HepG2 (cell line): ENCODE data around the gene ZNF524. TPM values are rescaled to one million over a fixed set of nuclear protein-coding genes. Genes with fewer than 3 reads are reported as not detected.

Source experiments
- BRD4 ChIP-seq: sonication (generic); formaldehyde crosslinking; IDR thresholded peaks from 2 replicates; pipeline ENCODE4 v1.4.0; 2020; ENCODE audit warnings: missing genetic modification reagents
- FOXO4 ChIP-seq: sonication (generic); formaldehyde crosslinking; conservative IDR thresholded peaks from 2 replicates; pipeline ENCODE4 v1.8.1; 2023; ENCODE audit warnings: missing genetic modification reagents
- GABPA ChIP-seq, 2 experiments: IDR thresholded peaks; 2 replicates each; pipeline ENCODE4 v1.6.1; 2011 to 2016; ENCODE audit warnings: low read depth in 2 of 2, low read length in 1 of 2, missing biosample characterization in 1 of 2, missing genetic modification characterization in 1 of 2
- HIC2 ChIP-seq: sonication (generic); formaldehyde crosslinking; IDR thresholded peaks from 2 replicates; pipeline ENCODE4 v1.9.0; 2022; ENCODE audit warnings: low read depth, missing genetic modification reagents
- HMG20A ChIP-seq: IDR thresholded peaks from 2 replicates; pipeline ENCODE4 v1.6.1; 2016; ENCODE audit warnings: borderline replicate concordance
- IKZF1 ChIP-seq: fragments of 450-650 bp; IDR thresholded peaks from 2 replicates; pipeline ENCODE4 v1.7.1; 2016
- MEIS2 ChIP-seq: sonication (generic); formaldehyde crosslinking; IDR thresholded peaks from 2 replicates; pipeline ENCODE4 v1.9.0; 2021; ENCODE audit warnings: mild to moderate bottlenecking, missing genetic modification reagents
- PCBP2 ChIP-seq: fragments of 200-400 bp; formaldehyde crosslinking; optimal IDR thresholded peaks from 2 replicates; pipeline ENCODE3; 2018; ENCODE audit warnings: low read length, low read depth; ENCODE audit not compliant: poor library complexity, severe bottlenecking
- REXO4 ChIP-seq: sonication (generic); formaldehyde crosslinking; IDR thresholded peaks from 2 replicates; pipeline ENCODE4 v1.8.0; 2022; ENCODE audit warnings: missing genetic modification reagents, mild to moderate bottlenecking, borderline replicate concordance
- TOPORS ChIP-seq: sonication (generic); formaldehyde crosslinking; IDR thresholded peaks from 2 replicates; pipeline ENCODE4 v1.8.0; 2023; ENCODE audit warnings: mild to moderate bottlenecking, missing genetic modification reagents
- ZBTB10 ChIP-seq: sonication (generic); formaldehyde crosslinking; IDR thresholded peaks from 2 replicates; pipeline ENCODE4 v1.4.0; 2020; ENCODE audit warnings: missing genetic modification reagents, borderline replicate concordance
- ZC3H4 ChIP-seq: sonication (generic); formaldehyde crosslinking; IDR thresholded peaks from 2 replicates; pipeline ENCODE4 v1.4.0; 2020; ENCODE audit warnings: missing genetic modification reagents, borderline replicate concordance
- ZMYM2 ChIP-seq: sonication (generic); formaldehyde crosslinking; IDR thresholded peaks from 2 replicates; pipeline ENCODE4 v1.8.0; 2022; ENCODE audit warnings: mild to moderate bottlenecking, missing genetic modification reagents
- ZNF18 ChIP-seq: sonication (generic); formaldehyde crosslinking; IDR thresholded peaks from 2 replicates; pipeline ENCODE4 v1.8.0; 2022; ENCODE audit warnings: mild to moderate bottlenecking, missing genetic modification reagents; ENCODE audit not compliant: insufficient replicate concordance
- ZNF264 ChIP-seq: sonication (generic); formaldehyde crosslinking; IDR thresholded peaks from 2 replicates; pipeline ENCODE4 v1.4.0; 2020; ENCODE audit warnings: missing genetic modification reagents
- polyA plus RNA-seq, 8 experiments: library from polyadenylated mRNA; depleted of rRNA in 3 of 8; stranded (reverse) in 7 of 8; unstranded in 1 of 8; fragments of >200 nt; fragmentation: Illumina TruSeq in 4 of 8; extraction: Trizol in 4 of 8; gene quantifications; 2 replicates each; pipeline versions ENCODE4 v1.2.1 to v1.2.3, GENCODE V29; 2011 to 2016; ENCODE audit warnings: low read depth in 4 of 8, missing spikeins in 1 of 8, mixed read lengths in 1 of 8; ENCODE audit not compliant: insufficient read depth in 1 of 8
- total RNA-seq, 5 experiments: library from RNA; depleted of rRNA; stranded (reverse); fragments of >200 nt; fragmentation: Illumina TruSeq; extraction: Trizol; gene quantifications; 2 replicates each; pipeline ENCODE4 v1.2.3, GENCODE V29; 2016; ENCODE audit warnings: low read depth in 1 of 5
- TF ChIP-seq, protein P1 (sequence below): sonication (generic); formaldehyde crosslinking; IDR thresholded peaks from 2 replicates; pipeline ENCODE4 v1.4.0; 2020; ENCODE audit warnings: mild to moderate bottlenecking, missing genetic modification reagents
- TF ChIP-seq, protein P2 (sequence below): sonication (generic); formaldehyde crosslinking; IDR thresholded peaks from 2 replicates; pipeline ENCODE4 v1.5.0; 2020; ENCODE audit warnings: missing genetic modification reagents

ZNF524 gene
- total and polyA plus RNA-seq, 2 of the 13 experiments (the other 11 are each of a cell fraction or from before 2014, with no cell fraction given) = 3.2 to 4.6 TPM

- TF ChIP-seq, protein P1, sequence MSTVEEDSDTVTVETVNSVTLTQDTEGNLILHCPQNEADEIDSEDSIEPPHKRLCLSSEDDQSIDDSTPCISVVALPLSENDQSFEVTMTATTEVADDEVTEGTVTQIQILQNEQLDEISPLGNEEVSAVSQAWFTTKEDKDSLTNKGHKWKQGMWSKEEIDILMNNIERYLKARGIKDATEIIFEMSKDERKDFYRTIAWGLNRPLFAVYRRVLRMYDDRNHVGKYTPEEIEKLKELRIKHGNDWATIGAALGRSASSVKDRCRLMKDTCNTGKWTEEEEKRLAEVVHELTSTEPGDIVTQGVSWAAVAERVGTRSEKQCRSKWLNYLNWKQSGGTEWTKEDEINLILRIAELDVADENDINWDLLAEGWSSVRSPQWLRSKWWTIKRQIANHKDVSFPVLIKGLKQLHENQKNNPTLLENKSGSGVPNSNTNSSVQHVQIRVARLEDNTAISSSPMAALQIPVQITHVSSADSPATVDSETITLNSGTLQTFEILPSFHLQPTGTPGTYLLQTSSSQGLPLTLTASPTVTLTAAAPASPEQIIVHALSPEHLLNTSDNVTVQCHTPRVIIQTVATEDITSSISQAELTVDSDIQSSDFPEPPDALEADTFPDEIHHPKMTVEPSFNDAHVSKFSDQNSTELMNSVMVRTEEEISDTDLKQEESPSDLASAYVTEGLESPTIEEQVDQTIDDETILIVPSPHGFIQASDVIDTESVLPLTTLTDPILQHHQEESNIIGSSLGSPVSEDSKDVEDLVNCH (CRISPR knock-in tag) = no peak
- TF ChIP-seq HIC2 (CRISPR knock-in tag) = no peak
- TF ChIP-seq ZNF264 = no peak
- TF ChIP-seq ZBTB10 = no peak
- no peak for TF ChIP-seq MEIS2 (CRISPR knock-in tag)
- TF ChIP-seq PCBP2 = no peak
- TF ChIP-seq, protein P2, sequence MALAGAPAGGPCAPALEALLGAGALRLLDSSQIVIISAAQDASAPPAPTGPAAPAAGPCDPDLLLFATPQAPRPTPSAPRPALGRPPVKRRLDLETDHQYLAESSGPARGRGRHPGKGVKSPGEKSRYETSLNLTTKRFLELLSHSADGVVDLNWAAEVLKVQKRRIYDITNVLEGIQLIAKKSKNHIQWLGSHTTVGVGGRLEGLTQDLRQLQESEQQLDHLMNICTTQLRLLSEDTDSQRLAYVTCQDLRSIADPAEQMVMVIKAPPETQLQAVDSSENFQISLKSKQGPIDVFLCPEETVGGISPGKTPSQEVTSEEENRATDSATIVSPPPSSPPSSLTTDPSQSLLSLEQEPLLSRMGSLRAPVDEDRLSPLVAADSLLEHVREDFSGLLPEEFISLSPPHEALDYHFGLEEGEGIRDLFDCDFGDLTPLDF = no peak
- no peak for TF ChIP-seq HMG20A (CRISPR knock-in tag)
- TF ChIP-seq TOPORS (CRISPR knock-in tag) = no peak
- TF ChIP-seq ZNF18 (CRISPR knock-in tag) = no peak
- no peak for TF ChIP-seq ZMYM2 (CRISPR knock-in tag)
- no peak for TF ChIP-seq BRD4 (CRISPR knock-in tag)
- TF ChIP-seq ZC3H4 = no peak
- no peak for TF ChIP-seq REXO4 (CRISPR knock-in tag)
- no peak for TF ChIP-seq GABPA (IDR thresholded peaks at IDR 0.05; ENCODE audit: low read depth, low read length)
- TF ChIP-seq GABPA (CRISPR knock-in tag; IDR thresholded peaks at IDR 0.05; ENCODE audit: low read depth) = no peak
- TF ChIP-seq FOXO4 (CRISPR knock-in tag) = no peak
- TF ChIP-seq IKZF1 = no peak
Measured at GRCh38 chr19:55642153-55643002, 42.3 kb downstream of the ZNF524 start (continued).
